ENCODE measurements around the gene GINM1.

DNA sequence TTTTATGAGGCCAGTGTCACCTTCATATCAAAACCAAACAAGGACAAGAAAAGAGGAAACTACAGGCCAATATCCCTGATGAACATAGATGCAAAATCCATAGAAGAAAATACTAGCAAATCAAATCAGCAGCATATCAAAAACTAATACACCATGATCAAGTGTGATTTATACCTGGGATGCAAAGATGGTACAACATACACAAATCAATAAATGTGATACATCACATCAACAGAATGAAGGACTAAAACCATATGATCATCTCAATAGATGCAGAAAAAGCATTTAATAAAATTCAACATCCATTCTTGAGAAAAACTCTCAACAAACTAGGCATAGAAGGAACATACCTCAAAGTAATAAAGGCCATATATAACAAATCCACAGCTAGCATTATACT, 8.1 kb upstream of the GINM1 start:
- TF ChIP-seq GATA2 (IDR thresholded peaks at IDR 0.05; ENCODE audit: low read depth, low read length) (no peak), GATA3 (IDR thresholded peaks at IDR 0.05; ENCODE audit: low read depth, low read length) (no peak)

All from SH-SY5Y (cell line).